ENCODE data around the gene BICD1.

DNA sequence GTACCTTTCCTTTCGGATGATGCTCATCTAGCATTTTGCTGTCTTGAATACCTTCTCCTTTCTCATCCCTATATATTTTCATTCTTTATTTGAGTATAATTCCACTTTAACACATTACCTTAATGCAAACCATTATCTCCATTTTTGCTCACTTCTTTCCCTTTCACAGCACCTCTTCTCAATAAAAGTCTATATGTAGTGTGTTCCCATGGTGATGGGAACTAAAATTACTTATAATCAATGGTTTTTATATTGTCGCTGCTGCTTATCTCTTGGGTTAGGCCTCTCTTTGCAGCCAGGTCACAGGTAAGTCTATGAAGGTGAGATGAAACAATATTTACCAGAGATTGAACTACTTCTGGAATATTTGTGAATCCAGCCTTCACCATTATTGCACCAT, 171.1 kb downstream of the BICD1 start:
- TF ChIP-seq, protein P1, sequence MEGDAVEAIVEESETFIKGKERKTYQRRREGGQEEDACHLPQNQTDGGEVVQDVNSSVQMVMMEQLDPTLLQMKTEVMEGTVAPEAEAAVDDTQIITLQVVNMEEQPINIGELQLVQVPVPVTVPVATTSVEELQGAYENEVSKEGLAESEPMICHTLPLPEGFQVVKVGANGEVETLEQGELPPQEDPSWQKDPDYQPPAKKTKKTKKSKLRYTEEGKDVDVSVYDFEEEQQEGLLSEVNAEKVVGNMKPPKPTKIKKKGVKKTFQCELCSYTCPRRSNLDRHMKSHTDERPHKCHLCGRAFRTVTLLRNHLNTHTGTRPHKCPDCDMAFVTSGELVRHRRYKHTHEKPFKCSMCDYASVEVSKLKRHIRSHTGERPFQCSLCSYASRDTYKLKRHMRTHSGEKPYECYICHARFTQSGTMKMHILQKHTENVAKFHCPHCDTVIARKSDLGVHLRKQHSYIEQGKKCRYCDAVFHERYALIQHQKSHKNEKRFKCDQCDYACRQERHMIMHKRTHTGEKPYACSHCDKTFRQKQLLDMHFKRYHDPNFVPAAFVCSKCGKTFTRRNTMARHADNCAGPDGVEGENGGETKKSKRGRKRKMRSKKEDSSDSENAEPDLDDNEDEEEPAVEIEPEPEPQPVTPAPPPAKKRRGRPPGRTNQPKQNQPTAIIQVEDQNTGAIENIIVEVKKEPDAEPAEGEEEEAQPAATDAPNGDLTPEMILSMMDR (IDR thresholded peaks at IDR 0.05) = no peak
- no peak for TF ChIP-seq EP300 (IDR thresholded peaks at IDR 0.05)
- no peak for TF ChIP-seq POLR2A (IDR thresholded peaks at IDR 0.05)
- TF ChIP-seq POLR2AphosphoS5 (IDR thresholded peaks at IDR 0.05) = no peak
